NCI-H226 (cell line): ENCODE results near the gene MYH16.
"Not testable (repeated sequence)": the region's sequence is repeated elsewhere in the genome, so short reads cannot be mapped to it uniquely, and the experiment has no call there.

Source experiments
- DNase-seq: peaks from one replicate; pipeline ENCODE4 v3.0.0-alpha.2; 2015

Gene MYH16

DNA sequence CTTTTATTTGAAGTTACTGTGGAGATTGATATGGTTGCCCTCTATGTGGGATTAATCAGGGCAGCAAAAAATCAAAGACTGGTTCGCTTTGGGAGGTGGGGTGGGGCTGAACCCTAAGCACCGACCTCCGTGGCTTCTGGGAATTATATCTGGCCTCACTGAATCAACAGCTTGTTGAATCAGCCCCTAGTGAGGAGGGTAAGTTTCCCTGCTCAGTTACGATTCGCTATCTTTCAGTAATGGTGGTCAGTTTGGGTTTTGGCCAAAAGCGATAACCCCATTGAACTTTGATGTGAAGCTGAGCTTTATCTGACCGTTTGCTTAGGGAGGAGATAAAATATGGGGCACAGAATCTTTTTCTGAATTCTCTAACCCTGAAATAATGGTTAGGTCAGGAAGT, 36.5 kb downstream of the MYH16 start:
- peak; percentile 58 for DNase-seq

DNA sequence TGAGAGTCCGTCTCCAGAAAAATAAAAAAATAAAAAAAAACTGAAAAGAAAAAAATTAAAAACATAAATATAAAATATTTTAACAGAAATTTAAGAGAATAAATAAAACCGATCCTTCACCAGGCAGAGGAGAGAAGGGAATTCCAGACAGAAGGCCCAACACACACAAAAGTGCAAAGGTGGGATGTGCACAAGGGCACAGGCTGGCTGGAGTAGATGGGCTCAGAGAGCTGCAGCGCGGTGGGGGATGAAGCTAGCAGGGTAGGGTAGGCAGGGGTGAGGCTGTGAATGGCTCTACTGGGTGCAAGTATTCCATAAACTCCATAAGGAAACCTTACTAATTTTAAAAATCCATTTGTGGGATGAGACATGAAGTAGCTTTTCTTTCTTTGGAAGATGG, 37.4 kb downstream of the MYH16 start:
- no peak for DNase-seq

DNA sequence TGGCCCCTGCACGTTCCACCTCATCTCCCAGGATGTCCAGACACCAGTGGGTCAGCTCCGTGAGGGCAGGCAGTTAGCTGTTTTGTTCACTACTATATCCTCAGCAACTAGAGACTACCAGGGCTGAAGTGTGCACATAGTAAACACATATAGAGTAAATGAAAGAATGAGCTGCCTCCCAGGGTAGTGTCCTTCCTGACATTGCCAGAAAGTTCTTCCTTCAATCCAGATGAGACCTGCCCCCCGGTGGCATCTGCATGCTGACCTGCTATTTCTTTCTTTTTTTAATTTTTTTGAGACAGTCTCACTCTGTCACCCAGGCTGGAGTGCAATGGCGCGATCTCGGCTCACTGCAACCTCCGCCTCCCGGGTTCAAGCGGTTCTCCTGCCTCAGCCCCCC, 39.1 kb downstream of the MYH16 start:
- DNase-seq = no peak

DNA sequence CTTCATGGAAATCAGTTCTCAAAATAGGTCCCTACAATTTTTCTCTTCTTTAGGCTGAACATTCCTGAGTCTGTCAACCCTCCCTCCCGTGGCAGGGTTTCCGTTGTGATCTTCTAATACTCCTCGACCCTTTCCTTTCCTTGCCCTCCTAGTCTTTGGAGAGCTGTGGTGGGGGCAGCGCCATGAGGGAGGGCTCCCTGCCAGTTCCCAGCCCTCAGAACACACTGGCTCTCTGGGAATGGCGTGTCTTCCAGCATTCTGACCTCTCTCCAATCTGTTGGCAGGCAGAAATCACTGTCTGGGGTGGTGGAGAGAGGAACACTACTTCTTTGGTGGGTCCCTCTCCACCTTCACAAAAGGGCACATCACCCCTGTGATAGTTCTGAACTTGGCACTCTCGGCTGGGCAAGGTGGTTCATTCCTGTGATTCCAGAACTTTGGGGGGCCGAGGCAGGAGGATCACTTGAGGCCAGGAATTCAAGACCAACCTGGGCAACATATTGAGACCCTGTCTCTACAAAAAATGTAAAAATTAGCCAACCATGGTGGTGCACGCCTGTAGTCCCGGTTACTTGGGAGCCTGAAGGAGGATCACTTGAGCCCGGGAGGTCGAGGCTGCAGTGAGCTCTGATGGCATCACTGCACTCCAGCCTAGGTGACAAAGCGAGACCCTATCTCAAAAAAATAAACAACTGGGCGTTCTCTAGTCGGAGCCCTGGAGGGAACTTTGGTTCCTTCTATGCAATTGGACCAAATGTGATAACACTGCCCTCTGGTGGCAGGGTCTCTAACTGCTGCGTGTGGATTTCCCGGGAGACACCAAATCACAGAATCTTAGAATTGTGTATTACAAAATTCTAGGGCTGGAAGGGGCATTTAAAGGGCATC, 39.9 kb downstream of the MYH16 start:
- peak; percentile 51 for DNase-seq

DNA sequence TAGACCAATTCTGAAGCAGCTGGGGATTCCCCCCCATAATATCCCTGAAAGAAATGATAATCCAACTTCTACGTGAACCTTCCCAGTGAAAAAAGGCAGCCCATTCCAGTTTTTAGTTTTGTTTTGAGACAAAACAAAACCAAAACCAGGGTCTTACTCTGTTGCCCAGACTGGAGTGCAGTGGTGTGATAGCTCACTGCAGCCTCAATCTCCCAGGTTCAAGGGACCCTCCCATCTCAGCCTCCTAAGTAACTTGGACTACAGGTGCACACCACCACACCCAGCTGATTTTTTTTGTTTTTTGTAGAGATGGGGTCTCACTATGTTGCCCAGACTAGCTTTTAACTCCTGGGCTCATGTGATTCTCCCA, 40.5 kb downstream of the MYH16 start:
- no peak for DNase-seq

DNA sequence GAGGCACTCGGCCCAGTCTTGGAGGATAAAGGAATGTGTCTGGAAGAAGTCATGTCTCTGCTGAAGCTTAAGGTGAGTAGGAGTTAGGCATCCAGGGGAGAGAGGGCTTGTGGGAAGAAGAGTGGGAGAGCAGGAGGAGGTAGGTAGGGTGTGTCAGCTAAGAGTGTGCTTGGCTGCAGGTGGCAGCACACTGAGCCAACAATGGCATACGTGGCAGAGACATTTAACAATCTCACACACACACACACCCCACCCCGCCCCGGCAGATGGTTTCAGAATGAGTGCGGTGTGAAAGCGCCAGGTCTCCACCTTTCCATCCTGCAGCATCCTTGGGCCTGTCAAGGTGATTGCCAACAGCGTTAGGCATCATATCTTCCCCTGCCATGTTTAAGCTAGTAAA, 41.9 kb downstream of the MYH16 start:
- peak; percentile 84 for DNase-seq

DNA sequence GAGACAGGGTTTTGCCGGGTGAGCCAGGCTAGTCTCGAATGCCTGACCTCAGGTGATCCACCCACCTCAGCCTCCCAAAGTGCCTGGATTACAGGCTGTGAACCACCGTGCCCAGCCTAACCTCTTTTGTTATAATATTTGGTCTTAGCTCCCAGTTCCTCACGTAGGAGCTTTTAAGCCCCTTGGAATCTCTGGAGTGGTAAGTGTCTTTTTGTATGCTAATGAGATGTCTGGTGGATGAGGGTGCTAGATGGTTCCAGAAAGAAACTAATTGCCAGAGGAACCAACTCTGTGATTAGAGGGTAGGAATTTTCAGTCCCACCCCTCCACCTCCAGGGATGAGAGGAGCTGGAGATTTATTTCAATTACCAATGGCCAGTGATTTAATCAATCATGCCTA, 47.7 kb downstream of the MYH16 start:
- DNase-seq = no peak

DNA sequence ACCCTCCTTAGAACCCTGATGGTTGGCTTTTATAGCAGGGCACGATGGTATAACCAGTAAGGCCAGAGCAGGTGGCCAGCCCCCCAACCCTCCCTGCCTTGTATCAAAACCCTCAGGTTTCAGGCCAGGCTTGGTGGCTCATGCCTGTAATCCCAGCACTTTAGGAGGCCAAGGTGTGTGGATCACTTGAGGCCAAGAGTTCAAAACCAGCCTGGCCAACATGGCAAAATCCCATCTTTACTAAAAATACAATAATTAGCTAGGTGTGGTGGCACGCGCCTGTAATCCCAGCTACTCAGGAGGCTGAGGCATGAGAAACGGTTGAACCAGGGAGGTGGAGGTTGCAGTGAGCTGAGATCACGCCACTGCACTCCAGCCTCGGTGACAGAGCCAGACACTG, 50.0 kb downstream of the MYH16 start:
- not testable (repeated sequence) for DNase-seq

DNA sequence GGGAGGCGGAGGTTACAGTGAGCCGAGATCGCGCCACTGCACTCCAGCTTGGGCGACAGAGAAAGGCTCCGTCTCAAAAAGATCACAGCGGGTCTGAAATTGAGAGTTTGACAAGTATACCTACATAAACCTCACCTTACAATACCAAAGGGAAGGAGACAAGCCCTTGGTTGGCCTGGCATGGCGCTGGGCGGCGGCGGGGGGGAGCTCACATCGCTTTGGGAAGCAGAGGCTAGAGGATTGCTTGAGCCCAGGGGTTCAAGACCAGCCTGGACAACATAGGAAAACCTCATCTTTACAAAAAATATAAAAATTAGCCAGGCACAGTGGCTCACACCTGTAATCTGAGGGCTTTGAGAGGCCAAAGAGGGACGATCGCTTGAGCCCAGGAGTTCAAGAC, 51.9 kb downstream of the MYH16 start:
- DNase-seq = no peak

DNA sequence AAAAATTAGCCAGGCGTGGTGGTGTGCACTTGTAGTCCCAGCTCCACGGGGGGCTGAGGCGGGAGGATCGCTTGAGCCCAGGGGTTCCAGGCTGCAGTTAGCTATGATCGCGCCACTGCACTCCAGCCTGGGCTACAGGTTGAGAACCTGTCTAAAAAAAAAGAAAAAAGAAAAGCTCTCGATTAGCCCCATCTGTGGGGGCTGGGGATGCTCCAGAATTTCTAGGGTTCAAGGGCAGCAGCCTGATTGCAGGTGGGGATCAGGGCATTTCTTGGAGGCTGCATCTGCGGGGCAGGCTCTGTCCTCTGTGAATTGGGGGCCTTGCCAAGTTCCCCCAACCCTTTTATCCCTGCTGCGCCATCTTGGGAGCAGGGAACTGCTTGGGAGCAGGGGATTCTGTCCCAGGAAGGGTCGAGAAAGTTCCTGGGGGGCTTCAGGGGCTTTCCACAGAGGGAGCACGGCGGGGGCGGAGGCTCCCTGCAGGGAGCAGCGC, 52.4 kb downstream of the MYH16 start:
- DNase-seq = no peak

DNA sequence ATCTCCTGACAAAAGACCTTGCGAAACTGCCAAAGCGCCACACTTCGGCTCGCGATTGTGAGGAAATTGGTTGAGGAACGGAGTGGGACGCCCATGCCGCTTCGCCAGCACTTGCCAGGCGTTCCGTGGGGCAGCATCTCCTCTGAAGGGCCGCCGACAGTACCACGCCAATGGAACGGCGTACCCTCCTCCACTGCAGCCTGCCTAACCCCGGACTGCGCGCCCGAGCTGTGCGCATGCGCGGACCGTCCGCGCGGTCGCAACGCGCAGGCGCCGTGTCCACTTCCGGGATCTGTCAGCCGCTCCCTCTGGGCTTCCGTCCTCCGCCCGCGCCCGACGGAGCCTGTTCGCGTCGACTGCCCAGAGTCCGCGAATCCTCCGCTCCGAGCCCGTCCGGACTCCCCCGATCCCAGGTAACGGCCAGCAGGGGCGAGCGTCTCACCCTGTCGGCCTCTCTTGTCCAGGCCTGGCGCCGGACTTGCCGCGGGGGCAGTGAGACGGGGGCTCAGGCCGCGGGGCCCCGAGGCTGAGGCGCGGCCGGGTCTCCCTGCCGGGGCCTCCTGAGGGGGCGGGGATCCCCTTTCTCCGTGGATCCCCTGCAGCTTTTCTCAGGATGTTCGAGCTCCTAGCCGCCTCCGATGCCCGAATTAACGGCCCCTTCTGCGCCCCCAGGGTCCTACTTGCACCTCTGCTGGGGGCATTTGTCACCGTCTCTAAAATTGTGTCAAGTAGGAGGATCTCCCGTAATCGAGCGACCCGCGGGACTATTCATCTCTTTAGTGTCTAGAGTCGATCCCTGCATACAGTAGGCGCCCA, 53.2 kb downstream of the MYH16 start, which contains the start of gene ARPC1A:
Gene ARPC1A, plus strand, starts transcription at position 307 of the 816 bp plus-strand sequence. CDS start 7,456 bp downstream, outside the sequence.
- DNase-seq = peak; percentile 86

DNA sequence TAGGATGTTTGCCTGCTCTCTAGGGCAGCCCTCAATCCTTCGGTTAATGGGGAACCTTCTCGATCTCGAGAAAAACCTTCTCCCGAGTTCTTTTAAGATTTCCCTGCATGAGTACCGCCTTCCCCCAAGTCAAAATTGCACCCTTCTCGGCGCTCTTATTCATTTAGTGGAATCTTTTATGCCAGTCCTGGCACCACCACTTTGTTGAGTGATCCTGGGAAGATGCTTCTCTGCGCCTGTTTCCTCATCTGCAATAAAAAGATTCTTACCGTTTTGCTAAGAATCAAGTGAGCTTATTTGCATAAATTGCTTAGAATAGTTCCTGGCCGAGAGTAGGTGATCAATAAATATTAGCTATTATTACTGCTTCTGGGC, 53.8 kb downstream of the MYH16 start:
- no peak for DNase-seq

DNA sequence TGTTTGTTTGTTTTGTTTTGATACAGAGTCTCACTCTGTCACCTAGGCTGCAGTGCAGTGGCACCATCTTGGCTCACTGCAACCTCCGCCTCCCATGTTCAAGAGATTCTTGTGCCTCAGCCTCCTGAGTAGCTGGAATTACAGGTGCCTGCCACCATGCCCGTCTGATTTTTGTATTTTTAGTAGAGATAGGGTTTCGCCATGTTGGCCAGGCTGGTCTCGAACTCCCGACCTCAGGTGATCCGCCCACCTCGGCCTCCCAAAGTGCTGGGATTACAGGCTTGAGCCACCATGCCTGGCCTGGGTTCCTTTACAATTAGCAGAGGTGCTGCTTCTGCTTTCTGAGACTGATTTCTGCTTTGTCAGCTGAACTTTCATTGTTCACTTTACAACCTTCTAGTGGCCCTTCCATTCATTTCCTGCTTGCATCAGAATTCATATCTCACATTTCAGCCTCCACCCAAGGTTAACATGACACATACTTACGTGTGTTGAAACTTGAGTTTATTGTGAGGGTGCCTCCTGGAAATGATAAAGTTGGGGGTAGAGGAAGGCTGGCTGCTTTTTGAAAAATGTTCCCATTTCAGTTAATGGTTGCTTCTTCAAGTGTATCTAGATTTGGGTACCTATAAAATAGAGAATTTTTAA, 57.8 kb downstream of the MYH16 start:
- peak; percentile 89 for DNase-seq

DNA sequence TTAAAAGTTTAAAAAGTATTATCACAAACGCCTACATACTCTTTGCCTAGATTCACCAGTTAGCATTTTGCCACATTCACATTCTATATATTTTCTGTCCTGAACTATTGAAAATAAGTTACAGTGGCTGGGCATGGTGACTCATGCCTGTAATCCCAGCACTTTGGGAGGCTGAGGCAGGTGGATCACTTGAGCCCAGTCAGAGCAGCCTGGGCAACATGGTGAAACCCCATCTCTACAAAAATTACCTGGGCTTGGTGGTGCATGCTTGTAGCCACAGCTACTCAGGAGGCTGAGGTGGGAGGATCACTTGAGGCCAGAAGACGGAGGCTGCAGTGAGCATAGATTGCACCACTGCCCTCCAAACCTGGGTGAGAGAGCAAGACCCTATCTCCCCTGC, 58.4 kb downstream of the MYH16 start:
- DNase-seq = no peak

DNA sequence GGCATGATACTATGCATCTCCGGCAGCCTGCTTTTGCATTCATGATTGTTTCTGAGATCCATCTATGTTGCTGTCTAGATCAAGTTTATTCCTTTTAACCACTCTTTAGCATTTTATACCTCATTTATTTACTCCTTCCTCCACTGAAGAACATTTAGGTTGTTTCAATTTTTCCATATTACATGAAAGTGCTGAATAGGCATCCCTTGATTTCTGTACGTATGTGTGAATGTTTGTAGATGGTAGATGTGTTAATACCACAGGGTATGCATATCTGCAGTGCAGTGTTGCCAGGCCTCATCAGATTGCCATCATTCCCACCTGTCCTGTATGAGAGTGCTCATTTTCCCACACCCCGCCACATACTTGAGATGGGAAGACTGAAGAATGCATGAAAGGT, 67.0 kb downstream of the MYH16 start:
- no peak for DNase-seq

DNA sequence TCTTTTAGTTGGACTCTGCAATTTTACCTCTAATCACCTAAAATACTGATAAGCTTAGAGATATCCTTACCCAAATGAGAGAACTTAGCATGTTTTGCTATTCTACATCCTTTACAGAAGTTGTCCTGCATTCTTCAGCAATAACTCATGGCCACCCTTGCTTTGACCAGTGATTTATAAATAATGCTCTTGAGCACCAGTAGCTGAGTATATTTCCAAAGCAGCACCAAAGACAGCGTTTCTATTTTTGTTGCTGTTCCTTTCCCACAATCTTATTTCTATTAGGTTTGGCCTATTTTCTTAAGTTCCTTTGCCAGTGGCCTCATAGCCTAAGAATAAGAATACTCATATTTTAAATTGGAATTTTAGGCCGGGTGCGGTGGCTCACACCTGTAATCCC, 68.0 kb downstream of the MYH16 start:
- no peak for DNase-seq

DNA sequence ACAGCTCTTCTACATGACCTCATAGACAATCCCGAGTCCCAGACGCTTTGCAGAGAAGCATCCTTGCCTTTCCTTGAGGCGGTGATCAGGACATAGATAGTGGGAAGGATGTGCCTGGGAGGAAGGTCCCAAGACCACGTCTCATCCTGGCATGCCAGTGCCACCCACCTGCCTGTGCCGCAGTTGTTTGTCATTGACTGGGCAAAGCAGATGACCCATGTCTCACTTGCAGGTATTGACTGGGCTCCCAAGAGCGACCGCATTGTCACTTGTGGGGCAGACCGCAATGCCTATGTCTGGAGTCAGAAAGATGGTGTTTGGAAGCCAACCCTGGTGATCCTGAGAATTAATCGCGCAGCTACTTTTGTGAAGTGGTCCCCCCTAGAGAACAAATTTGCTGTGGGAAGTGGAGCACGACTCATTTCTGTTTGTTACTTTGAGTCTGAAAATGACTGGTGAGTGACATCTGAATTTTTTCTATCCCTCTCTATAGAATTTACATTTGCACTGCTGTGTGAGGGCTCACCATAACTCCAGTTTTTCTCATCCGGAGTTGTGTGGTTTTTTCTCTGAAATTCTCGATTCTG, 71.5 kb downstream of the MYH16 start:
- DNase-seq = no peak

DNA sequence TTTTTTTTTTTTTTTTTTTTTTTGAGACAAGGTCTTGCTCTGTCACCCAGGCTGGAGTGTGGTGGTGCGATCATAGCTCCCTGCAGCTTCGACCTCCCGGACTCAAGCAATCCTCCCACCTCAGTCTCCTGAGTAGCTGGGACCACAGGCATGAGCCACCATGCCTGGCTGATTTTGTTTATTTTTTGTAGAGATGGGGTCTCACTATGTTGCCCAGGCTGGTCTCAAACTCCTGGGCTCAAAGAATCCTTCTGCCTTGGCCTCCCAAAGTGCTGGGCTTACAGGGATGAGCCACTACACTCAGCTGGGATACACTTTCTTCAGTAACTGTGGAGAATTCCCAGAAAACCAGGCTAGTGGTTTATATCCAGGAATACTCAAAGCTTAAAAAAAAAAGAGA, 78.0 kb downstream of the MYH16 start:
- not testable (repeated sequence) for DNase-seq

DNA sequence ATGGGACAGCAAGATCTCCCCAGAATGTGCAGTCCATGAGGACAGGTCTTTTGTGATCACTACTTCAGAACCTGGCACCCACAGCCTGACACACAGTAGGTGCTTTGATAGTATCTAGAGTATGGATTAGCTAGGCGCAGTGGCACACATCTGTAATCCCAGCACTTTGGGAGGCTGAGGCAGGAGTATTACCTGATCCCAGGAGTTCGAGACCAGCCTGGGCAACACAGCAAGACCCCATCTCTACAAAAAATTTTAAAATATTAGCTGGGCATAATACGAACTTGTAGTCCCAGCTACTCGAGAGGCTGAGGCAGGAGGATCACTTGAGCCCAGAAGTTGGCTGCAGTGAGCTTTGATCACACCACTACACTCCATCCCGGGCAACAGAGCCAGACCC, 79.6 kb downstream of the MYH16 start:
- DNase-seq = no peak

DNA sequence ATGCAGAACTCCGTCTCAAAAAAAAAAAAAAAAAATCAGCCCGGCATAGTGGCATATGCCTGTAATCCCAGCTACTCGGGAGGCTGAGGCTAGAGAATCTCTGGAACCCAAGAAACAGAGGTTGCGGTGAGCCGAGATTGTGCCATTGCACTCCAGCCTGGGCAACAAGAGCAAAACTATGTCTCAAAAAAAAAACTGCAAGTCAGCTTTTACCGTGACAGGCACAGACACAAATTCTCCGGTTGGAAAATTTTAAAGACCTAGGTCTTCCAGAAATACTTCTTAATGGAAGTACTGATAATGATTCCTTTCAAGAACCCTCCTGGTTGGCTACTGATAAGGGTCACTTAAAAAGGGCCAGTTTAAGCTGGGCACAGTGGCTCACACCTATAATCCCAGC, 82.5 kb downstream of the MYH16 start:
- no peak for DNase-seq

DNA sequence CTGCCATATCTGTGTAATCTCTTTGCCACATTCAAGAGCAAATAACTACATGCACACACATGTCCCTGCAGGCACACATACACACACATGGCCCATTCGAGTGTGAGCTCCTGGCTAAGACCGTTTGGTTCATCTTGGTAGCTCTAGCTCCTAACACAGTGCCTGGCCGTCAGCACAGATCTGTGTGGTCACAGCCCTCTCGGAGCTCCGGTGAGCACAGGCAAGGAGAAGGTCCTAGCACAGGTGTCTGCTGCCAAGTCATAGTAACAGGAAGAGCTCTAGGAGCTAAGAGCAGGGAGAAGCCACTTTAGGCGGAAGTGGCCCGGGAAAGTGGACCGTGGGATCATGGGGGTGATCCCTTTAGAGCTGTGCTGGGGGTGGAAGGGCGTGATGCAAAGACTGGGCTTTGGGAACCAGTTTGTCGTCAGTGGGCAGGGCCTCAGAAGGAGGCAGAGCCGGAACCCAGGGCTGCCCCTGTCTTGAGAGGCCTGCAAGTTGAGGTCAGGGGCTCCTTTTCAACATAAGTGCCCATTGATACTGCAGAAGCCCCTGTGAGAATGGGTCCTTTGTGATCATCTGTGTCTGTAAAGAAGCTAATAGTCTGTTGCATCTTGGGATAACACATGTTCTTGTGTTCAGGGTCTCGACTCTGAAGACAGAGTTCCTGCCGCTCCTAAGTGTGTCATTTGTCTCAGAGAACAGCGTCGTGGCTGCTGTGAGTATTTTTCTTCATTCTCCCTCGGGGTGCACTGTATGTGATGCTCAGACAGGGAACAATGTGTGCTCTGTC, 85.3 kb downstream of the MYH16 start:
- DNase-seq = no peak

DNA sequence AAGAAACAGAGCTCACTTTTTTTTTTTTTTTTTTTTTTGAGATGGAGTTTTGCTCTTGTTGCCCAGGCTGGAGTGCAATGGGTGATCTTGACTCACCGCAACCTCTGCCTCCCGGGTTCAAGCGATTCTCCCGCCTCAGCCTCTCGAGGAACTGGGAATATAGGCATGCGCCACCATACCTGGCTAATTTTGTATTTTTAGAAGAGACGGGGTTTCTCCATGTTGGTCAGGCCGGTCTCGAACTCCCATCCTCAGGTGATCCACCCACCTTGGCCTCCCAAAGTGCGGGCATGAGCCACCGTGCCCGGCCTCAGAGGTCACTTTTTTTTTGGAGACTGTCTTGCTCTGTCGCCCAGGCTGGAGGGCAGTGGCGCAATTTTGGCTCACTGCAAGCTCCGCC, 85.9 kb downstream of the MYH16 start:
- not testable (repeated sequence) for DNase-seq
